Activated CD8-positive, alpha-beta memory T cell treated with anti-CD3 and anti-CD28 coated beads, Interleukin-2, amount 50 U/mL, for 1 hour (primary cell): ENCODE results near the gene SYAP1.
"Not testable (repeated sequence)": the region's sequence is repeated elsewhere in the genome, so short reads cannot be mapped to it uniquely, and the experiment has no call there.

Experiments
- DNase-seq: peaks from one replicate; pipeline ENCODE4 v3.0.0-alpha.2; 2020; ENCODE audit errors: extremely low read depth

Gene SYAP1

DNA sequence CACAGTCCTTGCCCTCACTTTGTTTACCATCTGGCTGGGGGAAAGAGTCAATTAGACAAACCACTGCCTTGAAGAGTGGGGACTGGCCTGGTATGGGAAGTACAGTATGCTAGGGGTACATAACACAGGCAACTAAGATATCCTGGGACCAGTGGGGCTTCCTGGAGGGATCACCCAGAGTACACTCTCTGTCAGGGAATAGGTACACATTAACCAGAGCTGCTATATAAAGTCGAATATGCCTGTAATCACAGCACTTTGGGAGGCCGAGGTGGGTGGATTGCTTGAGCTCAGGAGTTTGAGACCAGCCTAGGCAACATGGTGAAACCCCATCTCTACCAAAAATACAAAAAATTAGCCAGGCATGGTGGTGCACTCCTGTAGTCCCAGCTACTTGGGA lies 60.4 kb downstream of the SYAP1 start:
- not testable (repeated sequence) for DNase-seq

- no peak for DNase-seq
These were observed 64.0 kb downstream of the SYAP1 start for GRCh38 chrX:16783452-16783851.

- not testable (repeated sequence) for DNase-seq
These were observed 65.0 kb downstream of the SYAP1 start for GRCh38 chrX:16784440-16784839.

DNA sequence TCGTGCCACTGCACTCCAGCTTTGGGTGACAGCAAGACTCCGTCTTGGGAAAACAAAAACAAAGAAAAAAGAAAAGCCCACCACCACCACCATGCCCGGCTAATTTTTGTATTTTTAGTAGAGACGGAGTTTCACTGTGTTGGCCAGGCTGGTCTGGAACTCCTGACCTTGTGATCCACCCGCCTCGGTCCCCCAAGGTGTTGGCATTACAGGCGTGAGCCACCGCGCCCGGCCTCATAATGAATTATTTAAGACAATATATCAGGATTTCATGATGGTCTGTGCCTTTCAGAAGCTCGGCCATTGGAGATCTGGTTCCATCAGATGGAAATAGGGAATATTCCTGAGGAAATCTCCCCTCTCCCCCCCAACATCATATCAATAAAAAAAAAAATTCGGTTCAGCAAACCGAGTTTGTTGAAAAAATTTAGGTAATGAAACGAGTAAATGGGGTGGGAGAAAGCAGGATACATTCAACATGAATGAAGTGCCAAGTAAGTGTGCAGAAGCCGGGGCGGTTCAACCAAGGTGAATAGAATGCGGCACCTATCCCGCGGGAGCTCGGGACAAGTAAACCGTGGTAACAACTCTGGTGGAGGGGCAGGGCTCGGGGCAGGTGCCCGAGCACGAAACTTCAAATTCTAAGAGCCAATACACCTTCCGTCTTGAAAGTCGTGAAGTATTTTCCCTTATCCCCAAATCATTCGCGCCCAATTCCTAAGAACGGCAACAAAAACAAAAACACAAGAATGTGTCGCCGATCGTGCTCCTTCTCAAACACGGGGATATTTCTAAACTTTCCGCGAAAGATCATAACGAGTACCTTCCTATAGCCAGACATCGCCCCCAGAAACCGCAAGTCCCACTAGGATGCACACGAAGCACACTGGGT lies 66.1 kb downstream of the SYAP1 start:
- DNase-seq: no peak

GRCh38 chrX:16786139-16786790 lies 66.9 kb downstream of the SYAP1 start, which contains the start of gene TXLNG:
TSS of gene TXLNG (plus strand) at chrX:16786466. CDS start at chrX:16786488, 22 bp downstream.
- peak; percentile 97 for DNase-seq

DNA sequence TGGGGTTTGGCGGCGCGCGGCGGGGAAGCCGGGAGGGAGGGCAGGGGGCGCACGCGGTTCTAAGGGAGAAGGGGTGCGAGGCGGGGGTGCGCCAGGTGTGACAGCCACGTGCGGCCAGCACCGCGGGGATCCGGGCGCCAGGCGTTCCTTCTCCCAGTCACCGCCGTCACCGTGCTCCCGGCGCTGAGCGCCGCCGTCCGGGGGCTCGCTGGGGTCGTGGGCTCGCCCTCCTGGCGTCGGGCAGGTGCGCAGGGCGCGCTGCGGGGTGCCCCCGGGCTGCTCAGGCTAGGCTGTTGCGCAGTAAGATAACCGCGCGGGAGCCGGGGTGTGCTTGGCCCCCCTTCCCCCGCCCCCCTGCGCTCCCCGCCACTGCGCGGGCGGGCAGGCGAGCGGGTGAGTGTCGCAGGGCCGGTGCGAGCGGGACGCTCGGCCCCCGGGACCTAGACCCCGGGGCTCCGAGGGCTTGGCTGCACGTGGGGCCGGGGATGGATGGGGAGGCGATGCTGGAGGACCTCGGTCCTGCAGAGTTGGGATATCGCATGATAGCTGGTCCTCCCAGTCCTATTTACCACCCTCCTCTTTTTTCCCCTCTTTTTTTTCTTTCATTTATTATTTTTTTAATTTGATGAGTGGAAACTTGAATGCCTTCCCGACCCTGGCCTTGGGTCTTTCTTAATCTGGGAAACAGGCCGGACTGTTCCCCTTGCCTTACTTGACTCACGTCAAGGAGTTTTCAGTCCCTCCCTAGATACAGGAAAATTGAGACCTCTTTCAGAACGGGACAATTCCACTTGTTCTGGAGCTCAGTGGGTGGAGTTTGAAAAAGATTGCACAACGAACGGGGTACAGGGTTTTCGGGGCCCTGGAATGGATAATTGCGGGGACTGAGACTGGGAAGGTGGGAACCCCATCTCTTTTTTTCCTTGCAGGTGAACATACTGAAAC lies 67.7 kb downstream of the SYAP1 start:
- no peak for DNase-seq

- no peak for DNase-seq
These were observed 69.1 kb downstream of the SYAP1 start for GRCh38 chrX:16788477-16788876.

GRCh38 chrX:16796298-16796697 lies 76.9 kb downstream of the SYAP1 start:
- DNase-seq: no peak

DNA sequence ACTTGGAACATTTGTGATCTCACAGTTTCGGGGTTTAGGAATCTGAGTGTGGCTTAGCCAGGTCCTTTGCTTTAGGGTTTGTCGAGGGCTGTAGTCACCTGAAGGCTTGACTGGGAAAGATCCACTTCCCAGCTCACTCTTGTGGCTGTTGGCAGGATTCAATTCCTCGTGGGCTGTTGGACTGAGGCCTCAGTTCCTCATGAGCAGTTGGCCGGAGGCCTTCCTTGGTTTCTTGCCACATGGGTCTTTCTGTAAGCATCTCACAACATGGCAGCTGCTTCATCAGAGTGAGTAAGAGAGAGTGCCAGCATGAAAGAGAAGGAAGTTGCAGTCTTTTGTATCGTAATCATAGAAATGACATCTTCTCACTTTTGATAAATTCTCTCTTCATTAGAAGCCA lies 77.9 kb downstream of the SYAP1 start:
- DNase-seq: no peak

DNA sequence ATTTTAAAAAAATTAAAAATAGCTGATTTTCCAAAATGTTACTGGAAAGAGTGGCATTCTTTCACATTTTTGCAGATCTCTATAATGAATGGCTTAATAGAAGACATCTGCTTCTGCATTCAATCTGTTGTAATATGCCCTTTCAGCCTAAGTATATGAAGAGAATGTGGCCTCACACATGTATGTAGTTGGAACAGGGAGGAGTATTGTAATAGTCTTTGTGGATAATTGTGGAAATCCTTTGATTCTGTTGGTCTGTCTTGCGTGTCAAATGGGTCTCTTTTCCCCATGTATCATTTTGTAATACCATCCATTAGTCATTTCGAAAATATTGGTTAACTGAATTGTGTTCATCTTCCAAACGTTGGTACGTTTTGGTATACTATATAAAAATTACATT lies 78.4 kb downstream of the SYAP1 start:
- DNase-seq: no peak

DNA sequence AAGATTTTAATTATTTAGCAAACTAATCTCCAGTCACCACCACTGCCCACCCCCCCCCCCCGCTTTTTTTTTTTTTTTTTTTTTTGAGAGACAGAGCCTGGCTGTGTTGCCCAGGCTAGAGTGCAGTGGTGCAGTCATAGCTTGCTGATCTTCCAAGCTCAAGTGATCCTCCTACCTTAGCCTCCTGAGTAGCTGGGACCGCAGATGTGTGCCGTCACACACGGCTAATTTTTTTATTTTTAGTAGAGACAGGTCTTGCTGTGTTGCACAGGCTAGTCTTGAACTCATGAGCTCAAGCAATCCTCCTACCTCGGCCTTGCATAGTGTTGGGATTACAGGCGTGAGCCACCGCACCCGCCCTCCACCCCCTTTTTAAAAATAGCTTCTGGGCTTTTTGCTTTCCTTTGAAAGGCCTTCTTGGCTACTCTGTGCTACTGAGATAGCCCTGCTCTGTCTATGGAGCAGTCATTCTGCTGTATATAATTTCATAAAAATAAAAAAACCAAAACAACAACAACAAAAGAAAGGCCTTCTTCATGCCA lies 85.6 kb downstream of the SYAP1 start:
- no peak for DNase-seq

DNA sequence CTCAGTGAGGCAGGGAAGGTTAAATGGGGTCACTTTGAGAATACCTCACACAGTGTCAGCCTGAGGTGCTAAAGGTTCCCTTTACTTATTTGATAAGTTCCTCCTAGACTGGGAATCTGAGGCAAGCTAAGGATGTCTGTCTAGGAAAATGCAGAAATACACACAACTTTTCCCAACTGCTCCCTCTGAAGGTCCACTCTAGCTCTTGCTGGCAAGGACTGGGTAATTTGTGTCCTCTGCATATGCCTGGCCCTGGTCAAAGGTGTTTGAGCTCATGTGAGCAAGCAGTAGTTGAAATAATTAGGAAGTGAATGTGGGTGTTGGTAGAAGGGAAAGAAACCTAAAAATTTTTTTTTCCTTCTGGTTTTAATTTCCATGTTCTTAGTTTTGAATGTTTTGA lies 88.1 kb downstream of the SYAP1 start:
- no peak for DNase-seq

- no peak for DNase-seq
These were observed 88.6 kb downstream of the SYAP1 start for GRCh38 chrX:16807976-16808542.

GRCh38 chrX:16814597-16814996 lies 95.2 kb downstream of the SYAP1 start:
- DNase-seq: no peak
